GDM1 (cell line): ENCODE measurements around the gene BBS9.

Source experiments
- DNase-seq: peaks from one replicate; lab custom pipeline; 2025; lab: John Stamatoyannopoulos, UW

The BBS9 gene

DNA sequence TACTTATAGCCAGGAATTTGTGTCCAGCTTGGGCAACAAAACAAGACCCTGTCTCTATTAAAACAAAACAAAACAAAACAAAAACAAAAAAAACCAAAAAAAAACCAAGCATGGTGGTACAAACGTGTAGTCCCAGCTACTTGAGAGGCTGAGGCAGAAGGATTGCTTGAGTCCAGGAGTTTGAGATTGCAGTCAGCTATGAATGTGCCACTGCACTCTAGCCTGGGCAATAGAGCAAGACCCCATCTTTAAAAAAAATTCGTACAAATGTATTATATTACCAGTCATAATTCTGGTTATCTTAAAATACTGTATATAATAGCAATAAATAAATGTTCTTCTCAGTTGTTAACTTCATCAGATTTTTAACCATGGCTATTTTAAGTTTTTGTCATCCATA is 2.3 kb upstream of the BBS9 start:
- DNase-seq: no peak

DNA sequence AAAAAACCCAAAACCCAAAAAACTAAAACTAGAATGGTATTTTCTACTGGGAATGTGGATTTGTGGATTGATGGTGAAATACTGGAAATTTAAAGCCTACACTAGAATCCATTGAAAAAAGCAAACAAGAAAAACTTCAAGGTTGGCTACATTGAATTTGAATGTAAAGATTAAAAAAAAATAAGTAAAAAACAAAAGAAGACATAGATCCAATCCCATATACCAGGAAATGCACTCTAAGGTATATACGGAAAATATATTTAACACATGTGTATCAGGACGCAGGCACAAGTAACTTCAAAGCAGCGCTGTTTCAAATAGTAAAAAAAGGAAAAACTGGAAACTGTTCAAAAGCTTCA is 754 bp upstream of the BBS9 start:
- DNase-seq: no peak

DNA sequence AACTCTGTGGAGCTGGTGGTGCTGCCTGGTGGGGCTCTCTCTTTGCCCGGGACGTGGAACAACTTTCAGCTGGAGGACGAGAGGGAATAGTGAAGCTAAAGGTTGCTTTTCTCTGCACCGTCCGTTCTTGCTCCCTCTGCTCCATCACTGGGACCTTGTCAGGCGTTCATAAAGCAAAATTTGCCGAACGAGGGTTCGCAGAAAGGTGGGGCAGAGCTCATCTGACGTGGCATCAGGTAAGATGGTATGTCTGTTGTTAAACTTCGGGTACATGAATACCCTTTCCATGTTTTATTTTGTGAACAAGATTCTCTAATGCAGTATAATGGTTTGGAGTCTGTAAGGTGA is 416 bp downstream of the BBS9 start:
- DNase-seq: no peak

DNA sequence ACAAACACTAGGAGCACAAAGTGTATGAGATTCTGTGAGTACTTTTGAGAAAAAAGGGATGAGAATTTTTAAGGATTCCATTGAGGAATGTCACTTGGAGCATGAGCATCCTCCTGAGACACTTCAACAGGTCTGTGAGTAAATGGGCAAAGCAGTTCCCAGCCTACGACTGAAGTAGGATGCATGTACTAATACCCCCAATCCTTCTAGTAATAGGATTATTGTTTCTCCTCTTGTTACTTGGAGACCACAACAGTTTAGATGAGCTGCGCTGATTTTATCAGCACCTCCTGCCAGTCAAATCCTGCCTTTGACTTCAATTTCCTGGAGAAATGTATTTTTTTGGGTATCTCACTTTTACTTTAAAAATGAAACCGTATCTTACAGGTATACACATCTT is 820 bp downstream of the BBS9 start:
- DNase-seq: no peak

DNA sequence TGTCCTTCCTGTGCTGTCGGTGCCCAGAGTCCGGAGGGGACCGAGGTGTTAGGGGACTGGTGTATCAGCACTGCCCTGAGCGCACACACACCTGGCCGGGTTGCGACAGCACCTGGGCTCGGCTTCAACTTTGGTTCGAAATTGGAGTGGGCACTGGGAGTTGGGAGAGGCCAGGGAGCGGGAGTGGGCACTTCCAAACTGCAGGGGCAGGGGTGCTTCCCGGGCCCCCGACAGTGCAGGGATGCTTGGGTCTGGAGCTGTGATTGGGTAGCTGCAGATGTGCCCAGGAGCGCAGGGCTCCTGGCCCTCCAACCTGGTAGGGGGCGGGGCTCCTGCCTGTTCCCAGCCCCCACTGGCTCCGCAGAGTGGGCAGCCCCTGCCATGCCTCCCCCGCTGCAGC is 7.7 kb downstream of the BBS9 start:
- DNase-seq: no peak

DNA sequence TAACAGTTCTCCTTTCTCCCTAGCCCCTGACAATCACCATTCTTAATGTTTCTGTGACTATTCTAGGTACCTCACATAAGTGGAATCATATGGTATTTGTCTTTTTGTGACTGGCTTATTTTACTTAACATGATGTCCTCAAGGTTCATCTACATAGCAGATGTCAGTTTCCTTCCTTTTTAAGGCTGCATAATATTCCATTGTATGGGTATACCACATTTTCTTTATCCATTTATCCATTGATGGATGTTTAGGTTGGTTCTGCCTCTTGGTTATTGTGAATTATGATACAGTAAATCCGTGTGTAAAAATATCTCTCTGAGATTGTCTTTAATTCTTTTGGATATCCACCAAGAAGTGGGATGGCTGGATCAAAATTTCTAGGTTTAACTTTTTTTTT is 13.2 kb downstream of the BBS9 start:
- DNase-seq: no peak

DNA sequence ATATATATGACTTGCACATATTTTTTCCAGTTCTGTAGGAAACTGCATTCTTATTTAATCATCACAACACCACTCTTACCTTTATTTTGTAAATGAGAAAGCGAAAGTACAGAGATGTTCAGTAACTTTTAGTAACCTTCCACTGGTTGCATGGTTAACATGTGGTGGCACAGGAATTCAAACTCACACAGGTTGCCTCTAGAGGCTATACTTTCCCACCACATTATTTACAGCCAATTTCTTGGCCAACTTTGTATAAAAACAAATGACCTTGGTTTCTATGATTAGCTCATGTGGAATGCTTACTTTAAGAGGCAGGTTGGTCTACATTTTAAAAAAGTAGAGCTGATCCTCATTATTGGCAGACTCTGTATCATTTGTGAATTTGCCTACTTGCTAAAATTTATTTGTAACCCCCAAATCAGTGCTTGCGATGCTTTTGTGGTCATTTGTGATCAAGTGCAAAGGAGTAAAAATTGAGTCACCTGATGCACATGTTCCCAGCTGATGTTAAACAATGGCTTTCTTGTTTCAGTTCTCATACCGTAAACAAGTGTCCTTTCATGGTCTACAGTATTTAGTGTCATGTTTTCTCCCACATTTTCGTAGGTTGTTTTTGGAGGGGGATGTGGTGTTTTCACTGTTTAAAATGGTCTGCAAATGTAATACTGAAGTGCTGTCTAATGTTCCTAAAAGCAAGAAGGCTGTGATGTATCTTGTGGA is 14.8 kb downstream of the BBS9 start:
- no peak for DNase-seq

DNA sequence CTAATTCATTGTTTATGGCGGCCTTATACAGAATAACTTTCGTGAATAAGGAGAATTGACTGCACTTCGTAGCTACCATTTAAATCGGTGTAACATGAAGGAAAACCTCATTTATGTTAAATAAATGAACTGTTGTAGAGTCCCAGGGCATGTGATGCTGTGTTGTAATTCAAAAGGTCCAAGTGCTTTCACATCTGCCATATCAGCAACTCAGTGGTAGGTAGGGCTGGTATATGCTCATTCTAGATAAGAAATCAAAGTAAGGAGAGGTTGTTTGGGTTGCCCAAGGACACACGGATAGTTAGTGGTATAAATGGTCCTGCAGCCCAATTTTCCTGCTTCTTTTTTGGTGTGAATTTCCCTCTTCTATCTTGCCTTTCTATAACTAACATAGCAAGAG is 15.8 kb downstream of the BBS9 start:
- no peak for DNase-seq

DNA sequence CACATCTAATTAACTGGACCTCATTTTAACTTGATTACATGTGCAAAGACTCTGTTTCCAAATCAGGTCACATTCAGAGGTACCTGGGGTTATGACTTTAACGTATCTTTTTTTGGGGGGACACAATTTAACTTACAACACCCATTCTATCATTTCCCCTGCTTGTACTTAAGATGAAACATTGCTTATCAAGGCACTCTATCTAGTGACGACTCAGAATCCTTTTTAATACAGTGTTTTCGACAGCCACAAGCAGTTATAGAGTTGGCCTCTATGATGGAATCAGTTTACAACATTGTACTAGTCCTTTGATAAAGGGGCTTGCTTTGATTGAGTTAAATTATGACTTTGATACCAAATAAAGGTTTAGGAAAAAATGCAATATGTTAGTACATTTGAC is 22.7 kb downstream of the BBS9 start:
- DNase-seq: no peak

DNA sequence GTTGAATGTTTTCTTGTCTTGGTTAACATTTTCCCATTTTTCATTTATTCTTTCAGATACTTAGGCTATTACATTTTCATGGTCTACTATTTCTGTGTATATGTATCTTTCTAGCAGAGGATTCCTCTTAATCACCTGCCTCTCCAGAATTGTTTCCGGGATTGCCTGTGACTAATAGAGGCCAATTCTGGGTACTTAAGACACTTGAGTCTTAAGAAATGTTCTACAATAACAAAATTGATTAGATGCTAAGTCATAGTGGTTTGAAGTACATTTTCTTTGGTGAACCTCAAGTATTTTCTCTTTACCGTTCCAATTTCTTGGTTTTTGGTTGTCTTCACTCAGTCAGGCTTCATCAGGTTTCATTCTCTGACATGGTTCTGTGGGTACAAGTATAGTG is 26.4 kb downstream of the BBS9 start:
- no peak for DNase-seq

DNA sequence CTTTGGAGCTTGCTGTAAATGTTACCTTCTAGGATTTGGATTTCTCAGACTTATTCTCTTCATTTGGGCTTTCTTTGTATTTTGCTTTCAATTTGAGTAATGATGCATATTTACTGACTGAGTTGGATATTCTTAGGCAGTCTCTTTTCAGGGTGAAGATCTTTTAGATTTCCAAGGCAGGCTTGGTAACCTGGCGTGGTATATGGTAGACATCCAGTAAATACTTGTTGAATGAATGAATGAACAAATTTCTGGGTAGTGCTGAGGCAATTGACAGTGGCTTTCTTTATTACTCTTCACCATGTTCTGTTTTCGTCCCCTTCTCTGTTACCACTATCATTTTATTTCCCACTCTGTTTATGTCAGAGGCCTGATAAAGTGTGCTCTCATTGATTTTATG is 27.1 kb downstream of the BBS9 start:
- DNase-seq: no peak

DNA sequence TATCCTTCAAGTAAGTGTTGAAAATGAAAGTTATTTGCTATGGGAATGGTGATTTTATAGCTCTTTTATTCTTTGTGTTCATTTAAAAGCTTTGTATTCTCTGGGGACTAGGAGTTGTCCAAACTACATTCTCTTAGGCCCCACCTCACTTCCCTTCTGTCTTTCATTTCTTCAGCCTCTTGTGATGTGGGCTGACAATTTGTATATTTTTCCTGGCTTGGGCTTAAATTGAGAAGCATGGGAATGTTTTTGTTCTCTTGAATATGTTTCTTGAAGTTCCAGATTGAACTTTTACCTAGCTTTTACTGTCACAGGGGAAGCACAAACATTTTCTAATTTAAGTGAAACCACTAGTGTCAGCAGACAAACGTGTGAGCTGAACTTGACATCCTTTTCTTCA is 27.9 kb downstream of the BBS9 start:
- no peak for DNase-seq

DNA sequence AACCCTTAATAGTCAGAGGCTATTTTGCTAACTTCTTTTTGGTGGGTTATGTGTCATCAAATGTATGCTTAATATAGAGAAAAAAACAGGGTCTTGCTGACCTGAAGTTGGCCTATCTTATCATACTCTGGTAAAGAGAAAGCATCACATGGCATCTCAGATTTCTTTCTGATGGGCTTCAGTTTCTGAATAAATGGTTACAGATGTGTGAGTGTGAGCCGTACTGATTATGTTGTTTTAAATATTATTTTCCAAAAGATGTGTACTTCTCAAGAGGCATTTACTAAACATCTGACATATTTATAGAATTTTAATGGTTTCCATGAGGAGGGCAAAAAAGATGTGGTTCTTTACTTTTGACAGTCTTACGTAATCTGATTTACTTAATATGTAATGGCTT is 28.4 kb downstream of the BBS9 start:
- DNase-seq: no peak

DNA sequence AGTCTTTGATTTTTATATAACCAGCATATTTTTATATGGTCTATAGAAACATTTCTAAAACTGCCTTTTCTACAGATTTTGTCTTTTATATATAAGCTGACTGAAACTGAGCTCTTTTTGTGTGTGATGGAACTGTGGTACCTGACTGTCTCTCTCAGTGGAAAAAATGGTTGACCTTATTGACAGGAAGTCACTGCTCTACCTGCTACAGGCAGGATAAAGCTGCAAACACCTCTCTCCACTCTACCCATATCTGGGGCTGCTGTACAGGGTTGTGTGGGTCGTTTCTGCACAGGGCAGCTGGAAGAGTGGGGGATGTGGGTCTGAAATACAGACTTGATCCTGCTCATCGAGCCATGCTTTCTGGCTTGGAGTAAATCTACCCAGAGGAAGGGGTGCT is 48.5 kb downstream of the BBS9 start:
- DNase-seq: no peak

DNA sequence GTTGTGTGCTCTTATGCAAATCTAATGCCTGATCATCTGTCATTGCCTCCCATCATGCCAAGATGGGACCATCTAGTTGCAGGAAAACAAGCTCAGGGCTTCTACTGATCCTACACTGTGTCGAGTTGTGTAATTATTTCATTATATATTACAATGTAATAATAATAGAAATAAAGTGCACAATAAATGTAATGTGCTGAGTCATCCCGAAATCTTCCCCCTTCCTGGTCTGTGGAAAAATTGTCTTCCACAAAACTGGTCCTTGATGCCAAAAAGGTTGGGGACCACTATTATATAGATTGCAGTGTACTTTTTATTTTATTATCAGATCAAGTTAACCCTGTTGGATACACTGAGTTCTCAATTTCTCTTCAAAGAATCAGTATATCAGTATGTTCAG is 50.2 kb downstream of the BBS9 start:
- DNase-seq: no peak

DNA sequence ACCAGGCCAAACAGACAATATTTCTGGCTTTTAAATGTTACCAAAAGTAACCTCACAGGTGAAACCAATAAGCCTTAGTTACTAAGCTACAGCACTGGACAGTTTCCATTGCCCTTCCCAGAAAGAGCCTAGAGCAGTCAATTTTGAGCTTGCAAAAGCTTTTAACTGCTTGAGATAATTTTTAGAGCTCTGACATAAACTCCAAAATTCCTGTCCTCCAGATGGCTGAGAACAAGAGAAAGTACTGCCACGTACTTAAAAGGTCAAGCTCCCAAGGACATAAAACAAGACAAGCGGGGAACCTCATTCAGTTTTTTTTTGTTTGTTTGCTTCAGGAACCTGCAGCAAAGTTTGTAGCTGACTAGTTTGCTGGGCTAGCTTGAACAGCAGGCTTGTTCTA is 54.1 kb downstream of the BBS9 start:
- no peak for DNase-seq

DNA sequence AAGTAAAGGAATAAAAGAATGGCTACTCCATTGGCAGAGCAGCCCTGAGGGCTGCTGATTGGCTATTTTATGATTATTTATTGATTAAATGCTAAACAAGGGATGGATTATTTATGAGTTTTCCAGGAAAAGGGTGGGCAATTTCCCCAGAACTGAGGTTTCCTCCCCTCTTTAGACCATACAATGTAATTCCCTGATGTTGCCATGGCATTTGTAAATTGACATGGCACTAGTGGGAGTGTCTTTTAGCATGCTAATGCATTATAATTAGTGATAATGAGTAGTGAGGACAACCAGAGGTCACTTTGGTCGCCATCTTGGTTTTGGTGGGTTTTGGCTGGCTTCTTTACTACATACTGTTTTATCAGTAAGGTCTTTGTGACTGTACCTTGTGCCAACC is 55.5 kb downstream of the BBS9 start:
- no peak for DNase-seq

DNA sequence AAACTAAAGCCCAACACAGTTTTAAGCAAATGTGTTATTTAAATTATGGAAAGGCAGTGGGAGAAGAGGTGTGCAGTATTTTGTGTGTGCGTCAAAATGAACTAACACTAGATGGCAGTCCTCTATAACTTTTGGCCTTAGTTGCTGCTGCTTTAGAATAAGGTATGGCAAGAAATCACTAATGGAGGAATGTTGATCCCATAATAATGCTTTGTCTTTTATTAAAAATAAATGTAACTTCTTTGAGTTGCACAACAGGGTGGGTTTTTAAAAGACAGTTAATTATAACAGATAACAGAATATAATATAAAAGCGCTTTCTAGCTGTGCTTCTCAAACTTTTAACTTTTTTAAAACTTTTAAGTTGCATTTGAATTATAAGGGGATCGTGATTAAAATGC is 56.4 kb downstream of the BBS9 start:
- DNase-seq: peak; percentile 4

DNA sequence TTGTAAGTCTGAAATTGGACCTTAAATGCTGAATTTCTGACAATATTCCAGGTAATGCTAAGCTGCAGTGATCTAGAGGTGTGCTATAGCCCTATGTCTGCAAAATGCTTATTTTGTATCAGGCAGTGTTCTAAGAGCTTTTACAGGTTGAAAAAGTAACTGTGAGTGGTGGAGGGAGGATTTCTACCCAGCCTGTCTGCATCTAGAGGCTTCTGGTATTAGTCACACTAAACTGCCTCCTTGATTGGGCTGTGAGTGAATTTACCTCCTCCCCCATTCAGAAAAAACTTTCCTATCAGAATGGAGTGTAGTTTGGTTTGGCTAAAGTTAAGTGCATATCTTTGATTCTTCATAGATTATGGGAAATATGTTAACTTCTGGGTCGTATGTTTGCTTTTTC is 56.8 kb downstream of the BBS9 start:
- DNase-seq: no peak

DNA sequence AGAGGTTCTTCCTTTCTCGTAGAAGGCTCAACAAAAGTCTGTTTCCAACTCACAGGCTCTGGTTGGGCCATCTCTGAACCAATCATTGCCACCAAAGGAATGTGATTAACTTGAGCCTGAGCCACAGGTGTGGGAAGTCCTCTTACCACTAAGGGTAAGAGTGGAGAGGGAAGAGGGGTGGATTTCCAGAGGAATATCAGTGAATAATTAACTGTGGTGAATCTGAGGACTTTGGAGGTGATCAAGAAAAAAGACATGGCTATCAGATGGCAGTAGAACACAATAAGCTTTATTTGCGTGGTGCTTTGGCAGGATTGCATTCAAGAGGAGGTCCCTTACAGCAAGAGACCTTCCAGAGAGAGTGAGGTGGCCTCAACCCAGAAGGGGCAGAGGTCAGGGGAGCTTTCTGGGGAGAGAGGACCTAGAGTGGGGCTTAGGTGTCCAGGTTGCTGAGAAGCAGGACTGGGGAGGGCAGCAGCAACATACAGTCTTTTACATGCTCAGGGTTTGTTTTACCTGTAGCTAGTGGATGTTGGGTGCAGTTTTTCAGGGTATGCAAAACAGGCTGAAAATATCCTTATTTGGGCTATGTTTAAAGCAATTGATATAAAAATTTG is 61.4 kb downstream of the BBS9 start:
- DNase-seq: no peak

DNA sequence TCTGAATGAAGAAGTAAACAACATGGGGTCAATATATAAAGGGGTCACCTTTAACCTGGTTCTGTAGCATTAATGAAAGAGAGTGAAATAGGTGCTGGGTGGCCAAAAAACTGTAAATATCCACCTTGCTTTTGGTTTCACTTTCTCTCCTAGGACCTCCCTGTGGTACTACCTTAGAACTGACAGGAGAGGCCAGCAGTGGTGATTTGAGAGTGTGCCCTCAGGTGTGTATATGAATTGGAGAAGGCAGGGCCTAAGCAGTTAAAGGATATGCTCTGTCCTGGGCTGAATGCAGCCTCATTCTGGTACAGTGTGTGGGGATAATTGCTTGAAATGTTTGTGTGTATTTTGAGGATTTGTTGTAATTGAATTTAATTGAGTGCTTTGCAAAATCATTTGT is 62.0 kb downstream of the BBS9 start:
- DNase-seq: no peak

DNA sequence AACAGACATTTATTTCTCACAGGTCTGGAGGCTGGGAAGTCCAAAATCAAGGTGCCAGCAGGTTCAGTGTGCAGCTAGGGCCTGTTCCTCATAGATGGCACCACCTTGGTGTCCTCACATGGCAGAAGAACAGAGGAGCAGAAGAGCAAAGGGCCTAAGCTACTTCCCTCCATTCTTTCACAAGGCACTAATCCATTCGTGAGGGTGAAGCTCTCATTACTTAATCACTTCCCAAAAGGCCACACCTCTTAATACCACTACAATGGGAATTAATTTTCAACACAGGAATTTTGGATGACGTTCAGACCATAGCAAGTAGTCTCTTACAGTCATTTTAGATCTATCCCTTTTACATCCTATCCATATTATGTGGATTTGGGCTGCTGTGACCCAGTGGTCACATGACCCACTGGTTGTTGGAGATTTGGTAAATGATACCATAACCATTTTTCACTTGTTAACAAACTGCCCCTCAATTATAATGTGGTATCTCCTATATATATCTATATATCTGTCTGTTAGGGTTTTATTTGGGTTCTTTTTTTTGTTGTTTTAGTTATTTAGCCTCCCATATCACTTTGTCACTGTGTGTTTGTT is 63.4 kb downstream of the BBS9 start:
- no peak for DNase-seq

DNA sequence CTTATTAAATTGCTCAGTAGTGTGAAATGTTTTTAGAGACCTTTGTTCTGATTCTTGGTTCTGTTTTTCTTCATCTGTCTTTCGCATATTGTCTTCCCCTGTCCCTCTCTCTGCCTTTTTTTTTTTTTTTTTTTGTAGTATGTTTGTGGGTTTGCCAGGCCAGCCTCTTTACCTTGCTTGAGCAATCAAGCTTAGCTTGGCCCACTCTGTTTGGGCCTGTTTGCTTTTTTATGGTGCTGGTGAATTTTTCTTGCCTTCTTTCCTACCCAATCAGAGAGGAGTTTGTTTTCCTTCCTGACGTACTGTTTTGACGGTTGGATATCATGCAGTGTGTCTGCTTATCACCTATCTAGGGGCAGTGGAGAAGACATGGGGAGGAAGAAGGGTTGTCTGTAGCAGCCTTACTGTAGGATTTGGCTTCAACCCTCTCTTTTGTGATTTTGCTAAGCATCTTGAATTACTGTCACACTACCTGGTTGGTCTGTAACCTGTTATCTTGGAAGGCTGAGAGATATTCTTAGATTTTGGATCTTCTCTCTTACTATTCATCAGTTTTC is 64.0 kb downstream of the BBS9 start:
- no peak for DNase-seq

DNA sequence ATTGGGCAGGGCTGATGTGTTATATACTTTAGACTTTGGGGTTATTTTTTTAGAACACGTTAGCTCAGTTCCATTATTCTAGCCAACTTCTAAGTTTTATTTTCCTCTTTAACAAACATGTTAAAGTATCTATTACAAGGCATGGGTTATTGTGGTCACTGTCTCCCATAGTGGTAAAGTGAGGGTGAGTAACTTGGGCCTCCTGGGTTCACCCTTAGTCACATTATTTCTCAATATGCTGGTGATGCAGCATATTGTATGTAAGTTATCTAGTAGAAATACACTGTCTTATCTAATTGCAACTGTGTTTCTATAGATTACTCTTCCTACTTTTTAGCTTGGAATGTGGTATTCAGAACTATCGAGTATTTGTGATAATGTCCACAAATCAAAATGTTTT is 65.9 kb downstream of the BBS9 start:
- no peak for DNase-seq
